Liver (tissue), 3 donors: ENCODE results near the gene RNF152.

ENCODE experiments used
- EGR1 ChIP-seq, 2 donors: IDR thresholded peaks; 2 replicates each; pipeline ENCODE4 v1.6.1; 2016 to 2018; ENCODE audit warnings: antibody characterized with exemption in 2 of 2, low read depth in 2 of 2
- GABPA ChIP-seq, 2 donors: IDR thresholded peaks in 1 of 2; conservative IDR thresholded peaks in 1 of 2; 2 replicates each; pipeline ENCODE4 v1.6.1; 2016; ENCODE audit warnings: antibody characterized with exemption in 2 of 2, mild to moderate bottlenecking in 1 of 2, moderate library complexity in 1 of 2
- HNF4G ChIP-seq: IDR thresholded peaks from 2 replicates; pipeline ENCODE4 v1.6.1; 2016; ENCODE audit warnings: antibody characterized with exemption
- JUND ChIP-seq, 2 donors: IDR thresholded peaks; 2 replicates each; pipeline ENCODE4 v1.6.1; 2016; ENCODE audit warnings: antibody characterized with exemption in 2 of 2
- NR2F2 ChIP-seq: IDR thresholded peaks from 2 replicates; pipeline ENCODE4 v1.6.1; 2016; ENCODE audit warnings: antibody characterized with exemption
- RAD21 ChIP-seq, 2 donors: IDR thresholded peaks; 2 replicates each; pipeline ENCODE4 v1.6.1; 2016; ENCODE audit warnings: antibody characterized with exemption in 2 of 2, mild to moderate bottlenecking in 2 of 2
- RXRA ChIP-seq, 2 donors: IDR thresholded peaks; 2 replicates each; pipeline ENCODE4 v1.6.1; 2017 to 2018; ENCODE audit warnings: antibody characterized with exemption in 2 of 2, mild to moderate bottlenecking in 1 of 2
- SP1 ChIP-seq: IDR thresholded peaks from 2 replicates; pipeline ENCODE4 v1.6.1; 2018; ENCODE audit warnings: antibody characterized with exemption, mild to moderate bottlenecking
- TAF1 ChIP-seq: conservative IDR thresholded peaks from 2 replicates; pipeline ENCODE4 v1.6.1; 2016; ENCODE audit warnings: antibody characterized with exemption, mild to moderate bottlenecking
- TF ChIP-seq, protein P1 (sequence below): fragments of 150-350 bp; IDR thresholded peaks from 2 replicates; pipeline ENCODE4 v1.5.1; 2017; ENCODE audit warnings: improper control_type of control experiment, low read depth, low read length; ENCODE audit not compliant: missing input control
- TF ChIP-seq, protein P2 (sequence below): IDR thresholded peaks from 2 replicates; pipeline ENCODE4 v1.6.1; 2016; ENCODE audit warnings: antibody characterized with exemption
- TF ChIP-seq, protein P3 (sequence below): IDR thresholded peaks from 2 replicates; pipeline ENCODE4 v1.6.1; 2016; ENCODE audit warnings: antibody characterized with exemption
- donor health status: healthy.
- donor health status: healthy.

DNA sequence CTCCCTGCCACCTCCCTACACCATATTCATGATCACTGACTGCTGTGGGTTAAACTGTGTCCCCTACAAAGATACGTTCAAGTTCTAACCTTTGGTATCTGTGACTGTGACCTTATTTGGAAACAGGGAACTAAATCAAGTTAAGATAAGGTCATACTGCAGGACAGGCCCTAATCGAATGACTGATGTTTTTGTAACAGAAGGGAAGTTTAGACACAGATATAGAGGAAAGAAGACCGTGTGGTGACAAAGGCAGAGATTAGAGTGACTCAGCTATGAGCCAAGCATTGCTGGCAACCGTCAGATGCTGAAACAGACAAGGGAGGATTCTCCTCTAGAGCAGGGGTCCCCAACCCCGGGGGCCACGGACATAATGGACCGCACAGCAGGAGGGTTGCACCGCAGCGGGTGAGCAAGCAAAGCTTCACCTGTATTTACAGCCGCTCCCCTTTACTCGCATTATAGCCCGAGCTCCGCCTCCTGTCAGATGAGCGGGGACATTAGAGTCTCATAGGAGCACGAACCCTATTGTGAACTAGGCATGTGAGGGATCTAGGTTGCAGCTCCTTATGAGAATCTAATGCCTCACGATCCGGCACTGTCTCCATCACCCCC is 28.9 kb upstream of the RNF152 start:
- no peak for TF ChIP-seq TAF1
- TF ChIP-seq, protein P1, sequence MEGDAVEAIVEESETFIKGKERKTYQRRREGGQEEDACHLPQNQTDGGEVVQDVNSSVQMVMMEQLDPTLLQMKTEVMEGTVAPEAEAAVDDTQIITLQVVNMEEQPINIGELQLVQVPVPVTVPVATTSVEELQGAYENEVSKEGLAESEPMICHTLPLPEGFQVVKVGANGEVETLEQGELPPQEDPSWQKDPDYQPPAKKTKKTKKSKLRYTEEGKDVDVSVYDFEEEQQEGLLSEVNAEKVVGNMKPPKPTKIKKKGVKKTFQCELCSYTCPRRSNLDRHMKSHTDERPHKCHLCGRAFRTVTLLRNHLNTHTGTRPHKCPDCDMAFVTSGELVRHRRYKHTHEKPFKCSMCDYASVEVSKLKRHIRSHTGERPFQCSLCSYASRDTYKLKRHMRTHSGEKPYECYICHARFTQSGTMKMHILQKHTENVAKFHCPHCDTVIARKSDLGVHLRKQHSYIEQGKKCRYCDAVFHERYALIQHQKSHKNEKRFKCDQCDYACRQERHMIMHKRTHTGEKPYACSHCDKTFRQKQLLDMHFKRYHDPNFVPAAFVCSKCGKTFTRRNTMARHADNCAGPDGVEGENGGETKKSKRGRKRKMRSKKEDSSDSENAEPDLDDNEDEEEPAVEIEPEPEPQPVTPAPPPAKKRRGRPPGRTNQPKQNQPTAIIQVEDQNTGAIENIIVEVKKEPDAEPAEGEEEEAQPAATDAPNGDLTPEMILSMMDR = no peak
- TF ChIP-seq RAD21 (IDR thresholded peaks at IDR 0.05) = no peak
- no peak for TF ChIP-seq RXRA (IDR thresholded peaks at IDR 0.05)
- TF ChIP-seq, protein P2, sequence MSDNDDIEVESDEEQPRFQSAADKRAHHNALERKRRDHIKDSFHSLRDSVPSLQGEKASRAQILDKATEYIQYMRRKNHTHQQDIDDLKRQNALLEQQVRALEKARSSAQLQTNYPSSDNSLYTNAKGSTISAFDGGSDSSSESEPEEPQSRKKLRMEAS = no peak
- no peak for TF ChIP-seq NR2F2
- no peak for TF ChIP-seq EGR1 (IDR thresholded peaks at IDR 0.05; ENCODE audit: low read depth in 2 of 2)
- TF ChIP-seq HNF4G = no peak
- TF ChIP-seq JUND (IDR thresholded peaks at IDR 0.05) = no peak
- no peak for TF ChIP-seq SP1
- TF ChIP-seq GABPA (IDR thresholded peaks at IDR 0.05 in 1 of 2, conservative IDR thresholded peaks at IDR 0.05 in 1 of 2) = no peak
- TF ChIP-seq, protein P3, sequence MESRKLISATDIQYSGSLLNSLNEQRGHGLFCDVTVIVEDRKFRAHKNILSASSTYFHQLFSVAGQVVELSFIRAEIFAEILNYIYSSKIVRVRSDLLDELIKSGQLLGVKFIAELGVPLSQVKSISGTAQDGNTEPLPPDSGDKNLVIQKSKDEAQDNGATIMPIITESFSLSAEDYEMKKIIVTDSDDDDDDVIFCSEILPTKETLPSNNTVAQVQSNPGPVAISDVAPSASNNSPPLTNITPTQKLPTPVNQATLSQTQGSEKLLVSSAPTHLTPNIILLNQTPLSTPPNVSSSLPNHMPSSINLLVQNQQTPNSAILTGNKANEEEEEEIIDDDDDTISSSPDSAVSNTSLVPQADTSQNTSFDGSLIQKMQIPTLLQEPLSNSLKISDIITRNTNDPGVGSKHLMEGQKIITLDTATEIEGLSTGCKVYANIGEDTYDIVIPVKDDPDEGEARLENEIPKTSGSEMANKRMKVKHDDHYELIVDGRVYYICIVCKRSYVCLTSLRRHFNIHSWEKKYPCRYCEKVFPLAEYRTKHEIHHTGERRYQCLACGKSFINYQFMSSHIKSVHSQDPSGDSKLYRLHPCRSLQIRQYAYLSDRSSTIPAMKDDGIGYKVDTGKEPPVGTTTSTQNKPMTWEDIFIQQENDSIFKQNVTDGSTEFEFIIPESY = no peak
